Measurements from ENCODE around the gene SETD7.

The SETD7 gene

GRCh38 chr4:139568206-139568955 lies 12.4 kb upstream of the SETD7 start:
- no peak for DNase-seq (ENCODE audit: low spot score)

GRCh38 chr4:139567159-139567870 lies 11.3 kb upstream of the SETD7 start:
- no peak for DNase-seq (ENCODE audit: low spot score)

GRCh38 chr4:139564502-139564901 lies 8.5 kb upstream of the SETD7 start:
- no peak for DNase-seq (ENCODE audit: low spot score)

- DNase-seq (ENCODE audit: low spot score): no peak
These were observed 7.5 kb upstream of the SETD7 start for GRCh38 chr4:139563515-139563914.

- no peak for DNase-seq (ENCODE audit: low spot score)
These were observed 6.8 kb upstream of the SETD7 start for GRCh38 chr4:139562839-139563238.

GRCh38 chr4:139562067-139562684 lies 6.2 kb upstream of the SETD7 start:
- DNase-seq (ENCODE audit: low spot score): no peak

- DNase-seq (ENCODE audit: low spot score): no peak
These were observed 4.5 kb upstream of the SETD7 start for GRCh38 chr4:139560406-139561104.

- DNase-seq (ENCODE audit: low spot score): no peak
These were observed 3.7 kb upstream of the SETD7 start for GRCh38 chr4:139559687-139560086.

GRCh38 chr4:139559089-139559479 lies 3.1 kb upstream of the SETD7 start:
- DNase-seq (ENCODE audit: low spot score): no peak

GRCh38 chr4:139558235-139559088 lies 2.4 kb upstream of the SETD7 start:
- no peak for DNase-seq (ENCODE audit: low spot score)

- DNase-seq (ENCODE audit: low spot score): no peak
These were observed 1.6 kb upstream of the SETD7 start for GRCh38 chr4:139557556-139558110.

GRCh38 chr4:139556724-139557555 lies 921 bp upstream of the SETD7 start:
- DNase-seq (ENCODE audit: low spot score): no peak

GRCh38 chr4:139555705-139556070 lies 331 bp downstream of the SETD7 start:
- peak; percentile 47 for DNase-seq (ENCODE audit: low spot score)

GRCh38 chr4:139554893-139555704 lies 920 bp downstream of the SETD7 start:
- DNase-seq (ENCODE audit: low spot score): peak; percentile 76

GRCh38 chr4:139554642-139554892 lies 1.5 kb downstream of the SETD7 start:
- DNase-seq (ENCODE audit: low spot score): no peak

- DNase-seq (ENCODE audit: low spot score): no peak
These were observed 2.0 kb downstream of the SETD7 start for GRCh38 chr4:139553751-139554641.

- DNase-seq (ENCODE audit: low spot score): no peak
These were observed 3.3 kb downstream of the SETD7 start for GRCh38 chr4:139552517-139553307.

All from hepatic stellate cell (primary cell).